GDM1 (cell line): ENCODE results near the gene B3GALT2.

Experiments
- DNase-seq: peaks from one replicate; lab custom pipeline; 2025; lab: John Stamatoyannopoulos, UW

The B3GALT2 gene

DNA sequence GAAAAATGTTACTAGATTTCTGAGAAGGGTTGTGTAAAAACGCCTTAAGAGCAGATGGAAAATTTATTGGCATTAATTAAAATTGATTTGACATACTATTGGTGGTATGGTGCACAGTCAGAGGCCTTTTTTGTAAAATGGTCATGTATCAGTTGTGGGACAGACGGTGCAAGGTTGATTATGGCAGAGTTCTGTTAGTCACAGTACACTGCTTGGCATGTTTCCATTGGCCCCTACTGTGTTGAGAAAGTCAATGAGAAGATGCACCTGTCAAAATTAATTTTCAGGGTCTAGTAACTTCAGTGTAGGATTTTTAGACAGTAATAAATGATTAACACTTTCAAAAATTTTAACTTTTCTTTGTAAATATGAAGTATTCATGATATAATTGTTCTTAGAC, 4.4 kb downstream of the B3GALT2 start:
- DNase-seq, result no peak

DNA sequence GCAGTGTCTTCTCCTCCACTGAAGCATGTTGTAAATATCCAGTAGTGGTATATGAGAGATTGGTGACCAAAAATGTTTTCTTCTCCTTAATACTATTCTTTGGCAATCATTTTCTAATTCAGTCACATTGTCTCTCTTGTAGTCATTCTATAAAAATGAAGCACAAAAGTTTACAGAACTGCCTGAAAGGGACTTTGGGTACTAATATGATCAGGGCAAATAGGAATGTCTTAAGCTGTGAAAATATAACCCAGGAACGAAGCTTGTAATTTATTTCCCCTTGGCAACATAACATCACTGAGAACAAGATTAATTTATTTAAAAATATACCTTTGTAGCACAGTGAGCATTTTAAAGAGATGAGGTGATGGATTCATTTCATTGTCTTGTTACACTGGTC, 4.9 kb downstream of the B3GALT2 start:
- DNase-seq, result no peak

DNA sequence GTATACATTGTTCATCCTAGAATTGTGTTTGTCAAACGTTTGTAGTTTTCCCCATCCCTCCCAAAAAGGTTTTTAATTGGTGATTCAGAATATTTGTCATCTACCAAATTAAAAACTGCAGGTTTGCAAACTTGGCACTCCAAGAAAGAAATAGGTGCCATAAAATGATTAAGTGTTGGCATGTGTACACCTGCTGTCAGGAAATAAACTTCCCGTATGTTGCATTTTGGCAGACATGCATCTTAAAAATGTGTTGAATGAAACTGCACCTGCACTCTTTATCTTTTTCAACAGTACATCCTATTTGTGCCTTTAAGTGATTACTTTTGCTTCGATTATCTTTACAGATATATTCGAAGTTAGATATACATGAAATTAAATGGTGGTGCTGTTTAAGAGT, 7.3 kb downstream of the B3GALT2 start:
- no peak for DNase-seq

DNA sequence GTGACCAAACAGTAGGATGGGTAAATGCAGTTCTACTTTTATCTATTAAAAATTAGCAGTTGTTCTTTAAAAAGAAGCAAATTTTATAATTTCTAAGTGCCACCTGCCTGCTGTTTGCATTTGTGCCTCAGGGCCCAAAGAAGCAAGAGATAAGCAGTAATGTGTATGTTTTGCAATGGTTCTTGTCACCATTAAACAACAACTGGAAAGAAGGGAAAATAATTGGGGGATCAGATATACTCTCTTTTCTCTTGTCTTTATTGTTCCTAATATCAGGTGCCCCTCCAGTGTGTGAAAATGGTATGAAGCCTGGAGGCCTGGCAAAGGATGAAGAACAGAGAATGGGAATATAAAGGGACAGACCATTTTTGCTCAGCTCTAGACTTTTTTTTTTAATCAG, 9.6 kb downstream of the B3GALT2 start:
- DNase-seq, result no peak

DNA sequence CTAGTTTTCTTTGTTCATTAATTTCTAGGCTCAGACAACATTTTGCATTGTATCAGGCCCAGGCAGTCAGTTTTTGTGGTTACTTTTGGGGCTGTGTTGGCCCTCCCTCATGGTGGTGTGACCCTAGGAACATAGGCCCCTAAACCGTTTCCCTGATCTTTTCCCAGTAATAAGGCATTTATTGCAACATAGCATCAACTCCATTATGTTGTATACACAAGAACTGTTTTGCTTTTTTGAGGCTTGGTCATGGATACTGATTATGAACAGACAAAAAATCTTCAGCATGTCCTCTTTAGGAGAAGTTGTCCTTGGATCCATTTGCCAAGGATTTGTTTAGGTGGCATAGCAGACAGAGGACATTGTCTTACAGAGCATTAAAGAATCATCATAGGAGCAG, 10.3 kb downstream of the B3GALT2 start:
- no peak for DNase-seq

DNA sequence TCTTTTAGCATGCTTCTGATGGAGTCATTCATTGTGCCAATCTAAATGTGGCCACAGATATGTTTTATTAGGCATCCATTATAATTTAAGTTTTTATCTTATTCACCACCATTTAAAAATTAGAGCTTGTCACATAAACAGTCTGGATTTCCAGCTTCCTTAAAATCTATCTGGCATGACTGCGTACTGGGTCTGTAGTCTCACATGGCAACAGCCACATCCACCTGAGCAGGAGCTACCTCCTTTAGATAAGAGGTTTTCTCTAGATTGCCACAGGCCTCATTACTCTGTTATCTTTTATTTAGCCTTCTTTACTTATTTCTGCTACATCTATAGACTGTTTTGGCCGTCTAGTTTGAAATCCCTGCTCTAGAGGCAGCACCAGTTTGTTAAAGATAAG, 29.1 kb downstream of the B3GALT2 start:
- DNase-seq, result no peak

DNA sequence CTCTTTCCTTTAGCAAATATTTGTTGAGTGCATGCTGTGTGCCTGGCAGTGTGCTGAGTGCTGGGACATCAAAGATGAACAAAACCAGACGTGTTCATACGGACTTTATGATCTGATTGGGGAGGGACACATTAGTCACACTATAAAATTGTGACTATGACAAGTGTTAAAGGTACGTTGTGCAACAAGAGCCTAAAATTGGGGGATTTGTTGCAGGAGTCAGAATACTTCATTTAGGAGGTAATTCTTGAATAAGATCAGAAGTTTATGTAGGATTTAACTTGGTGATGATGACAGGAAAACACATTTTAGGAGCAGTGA, 29.6 kb downstream of the B3GALT2 start:
- DNase-seq, result no peak

DNA sequence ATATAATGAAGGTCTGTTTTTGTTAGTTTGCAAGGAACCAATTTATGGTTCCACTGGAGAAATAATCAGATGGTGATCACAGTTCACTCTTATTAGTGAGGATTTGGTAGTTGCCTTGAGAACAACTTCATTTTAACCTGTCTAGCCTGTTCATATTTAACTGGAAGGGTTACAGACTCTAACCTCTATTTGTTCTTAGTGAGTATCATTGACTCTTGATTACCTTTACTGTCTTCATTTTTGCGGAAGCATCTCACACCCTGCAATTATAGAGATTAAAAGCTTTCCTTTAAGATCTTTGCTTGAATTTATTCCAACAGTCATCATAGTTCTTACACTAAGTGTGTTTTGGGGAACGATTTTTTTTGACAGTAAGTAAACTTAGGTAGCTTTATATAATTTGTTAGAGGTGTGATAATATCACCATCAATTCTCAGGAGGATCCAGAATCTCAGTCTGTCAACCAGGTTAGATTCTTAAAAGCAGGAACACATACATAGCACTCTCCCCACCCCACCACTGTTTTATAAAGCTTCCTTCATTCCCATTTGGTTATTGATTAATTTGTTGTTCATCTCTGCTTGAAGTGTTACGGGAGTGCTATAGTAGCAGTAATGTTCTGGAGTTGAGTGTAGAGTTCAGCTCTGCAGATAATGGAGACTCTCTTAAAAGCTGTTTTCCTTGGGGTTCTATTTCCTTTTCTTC, 30.1 kb downstream of the B3GALT2 start:
- DNase-seq, result no peak

DNA sequence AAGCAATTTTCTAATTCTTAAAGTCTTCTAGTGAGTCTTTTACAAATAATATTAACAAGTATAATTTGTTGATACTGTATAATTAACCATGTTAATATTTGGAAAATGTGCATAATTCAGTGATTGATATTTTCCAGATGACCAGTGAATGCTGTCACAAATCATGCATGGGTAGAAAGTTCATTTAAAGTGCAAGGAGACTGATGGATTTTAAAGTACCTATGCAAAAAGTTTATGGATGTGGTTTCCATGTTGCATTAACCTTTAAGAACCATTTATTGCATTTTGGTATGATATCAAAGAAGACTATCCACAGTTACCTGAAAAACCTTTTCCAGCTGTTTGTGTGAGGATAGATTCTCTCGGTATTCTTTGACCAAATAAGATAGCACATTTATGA, 41.4 kb downstream of the B3GALT2 start:
- DNase-seq, result no peak

DNA sequence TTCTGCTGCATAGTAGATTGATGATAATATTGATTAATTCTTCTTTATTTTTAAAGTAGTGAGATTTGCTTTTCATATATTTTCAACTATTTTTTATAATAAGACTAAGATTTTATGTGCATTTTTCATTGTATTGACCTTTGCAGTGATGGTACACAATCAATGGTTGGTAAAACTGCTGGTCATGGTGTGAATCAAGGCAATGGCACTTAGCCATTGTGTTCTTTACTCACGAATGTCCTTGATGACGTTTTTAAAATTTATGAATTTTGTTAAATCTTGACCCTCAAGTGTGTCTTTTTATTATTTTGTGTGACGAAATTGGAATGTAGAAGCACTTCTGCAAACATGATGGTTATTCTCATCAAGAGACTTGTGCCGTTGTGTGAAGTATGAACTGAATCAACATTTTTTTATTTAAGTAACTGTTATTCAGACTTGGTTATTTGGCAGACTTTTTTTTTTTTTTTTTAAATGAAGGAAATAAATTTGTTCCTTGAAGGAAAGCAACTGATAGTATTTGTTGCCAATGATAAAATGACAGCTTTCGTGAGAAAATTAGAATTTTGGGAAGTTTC, 42.0 kb downstream of the B3GALT2 start:
- DNase-seq, result no peak

DNA sequence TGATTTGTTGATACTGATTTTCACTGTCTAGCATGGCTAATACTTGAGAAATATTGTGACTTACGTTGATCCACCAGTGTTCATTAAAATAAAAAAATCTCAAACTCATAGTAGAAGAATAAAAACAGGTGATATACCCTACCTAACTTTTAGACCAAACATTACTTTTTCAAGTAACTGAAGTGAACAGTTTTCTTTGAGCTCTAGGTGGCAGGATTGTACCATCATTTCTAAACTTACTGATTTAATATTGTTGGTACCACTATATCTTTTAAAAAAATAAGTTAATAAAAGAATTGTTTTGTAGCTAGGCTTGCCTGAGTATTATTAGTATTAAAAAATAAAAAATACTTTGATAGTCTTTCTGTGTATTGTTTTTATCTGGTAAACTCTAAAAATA, 43.1 kb downstream of the B3GALT2 start:
- no peak for DNase-seq

DNA sequence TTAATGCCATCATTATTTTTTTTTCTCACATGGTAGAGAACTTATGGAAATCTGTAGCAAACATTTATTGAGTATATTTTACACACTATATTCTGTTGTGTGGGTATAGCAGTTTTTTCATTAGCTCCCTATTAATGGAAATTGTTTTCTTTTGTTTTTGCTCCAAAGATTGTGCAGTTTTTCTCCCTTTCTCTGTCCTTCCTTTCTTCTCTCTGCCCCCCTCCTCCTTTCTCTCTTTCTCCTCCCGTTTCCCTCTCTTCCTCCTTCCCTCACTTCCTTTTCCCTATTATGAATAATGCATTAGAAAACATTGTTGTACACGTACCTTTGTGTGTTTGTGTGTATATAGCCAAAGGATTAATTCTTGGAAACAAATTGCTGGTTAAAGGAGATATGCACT, 44.0 kb downstream of the B3GALT2 start:
- DNase-seq, result no peak

DNA sequence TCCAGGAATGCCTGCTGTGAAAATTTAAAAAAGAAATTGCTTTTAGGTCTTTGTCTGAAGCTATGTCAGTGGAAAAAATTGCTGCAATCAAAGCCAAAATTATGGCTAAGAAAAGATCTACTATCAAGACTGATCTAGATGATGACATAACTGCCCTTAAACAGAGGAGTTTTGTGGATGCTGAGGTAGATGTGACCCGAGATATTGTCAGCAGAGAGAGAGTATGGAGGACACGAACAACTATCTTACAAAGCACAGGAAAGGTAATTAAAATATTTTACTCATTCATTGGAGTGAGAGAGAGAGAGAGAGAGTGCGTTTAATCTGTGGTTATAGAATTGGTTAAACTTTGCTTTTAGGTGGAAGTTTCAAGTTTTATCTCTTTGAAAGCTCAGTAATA, 44.6 kb downstream of the B3GALT2 start:
- DNase-seq, result no peak

DNA sequence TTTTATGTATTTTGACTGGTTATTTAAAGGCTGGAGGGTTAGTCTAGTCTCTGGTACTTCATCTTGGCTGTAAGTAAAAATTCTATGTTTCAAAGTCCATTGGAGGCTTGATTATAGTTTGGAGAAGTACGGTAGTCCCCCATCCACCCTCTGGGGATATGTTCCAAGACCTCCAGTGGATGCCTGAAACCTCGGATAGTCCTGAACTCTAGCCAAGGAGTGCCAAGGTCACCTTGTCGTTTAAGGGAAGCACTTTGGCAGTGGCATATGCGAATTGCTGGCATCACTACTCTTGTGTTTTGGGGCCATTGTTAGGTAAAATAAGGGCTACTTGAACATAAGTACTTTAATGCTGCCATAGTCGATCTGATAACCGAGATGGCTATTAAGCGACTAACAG, 46.2 kb downstream of the B3GALT2 start:
- DNase-seq, result no peak

DNA sequence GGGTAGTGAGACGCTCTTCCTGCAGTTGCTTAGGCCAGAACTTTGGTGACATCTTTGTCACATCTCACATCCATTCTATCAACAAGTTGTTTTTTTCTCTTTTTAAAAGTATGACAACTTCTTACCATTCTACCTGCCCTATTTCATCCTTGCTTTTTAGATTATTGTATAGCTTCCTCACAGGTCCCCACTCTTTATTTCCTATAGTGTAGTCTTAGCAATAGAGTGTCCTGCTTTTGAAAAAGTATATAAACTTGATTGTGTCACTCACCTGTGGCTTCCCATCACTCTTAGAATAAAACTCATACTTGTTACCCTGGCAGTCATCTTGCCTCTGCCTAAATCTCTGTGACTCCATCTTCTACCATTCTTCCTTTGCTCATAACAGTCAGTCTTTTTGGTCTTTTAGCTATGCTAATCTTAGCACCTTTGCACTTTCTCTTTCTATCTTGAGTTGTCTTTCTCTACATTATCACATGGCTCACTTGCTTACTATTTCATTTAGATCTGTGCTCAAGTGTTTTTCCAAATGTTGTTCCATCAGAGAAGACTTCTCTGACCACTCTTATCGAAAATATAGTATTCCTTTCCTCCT, 55.0 kb downstream of the B3GALT2 start:
- no peak for DNase-seq
